ENCODE results near the gene SLC1A6.
"Not testable (repeated sequence)": the region's sequence is repeated elsewhere in the genome, so short reads cannot be mapped to it uniquely, and the experiment has no call there.

SLC1A6 gene

DNA sequence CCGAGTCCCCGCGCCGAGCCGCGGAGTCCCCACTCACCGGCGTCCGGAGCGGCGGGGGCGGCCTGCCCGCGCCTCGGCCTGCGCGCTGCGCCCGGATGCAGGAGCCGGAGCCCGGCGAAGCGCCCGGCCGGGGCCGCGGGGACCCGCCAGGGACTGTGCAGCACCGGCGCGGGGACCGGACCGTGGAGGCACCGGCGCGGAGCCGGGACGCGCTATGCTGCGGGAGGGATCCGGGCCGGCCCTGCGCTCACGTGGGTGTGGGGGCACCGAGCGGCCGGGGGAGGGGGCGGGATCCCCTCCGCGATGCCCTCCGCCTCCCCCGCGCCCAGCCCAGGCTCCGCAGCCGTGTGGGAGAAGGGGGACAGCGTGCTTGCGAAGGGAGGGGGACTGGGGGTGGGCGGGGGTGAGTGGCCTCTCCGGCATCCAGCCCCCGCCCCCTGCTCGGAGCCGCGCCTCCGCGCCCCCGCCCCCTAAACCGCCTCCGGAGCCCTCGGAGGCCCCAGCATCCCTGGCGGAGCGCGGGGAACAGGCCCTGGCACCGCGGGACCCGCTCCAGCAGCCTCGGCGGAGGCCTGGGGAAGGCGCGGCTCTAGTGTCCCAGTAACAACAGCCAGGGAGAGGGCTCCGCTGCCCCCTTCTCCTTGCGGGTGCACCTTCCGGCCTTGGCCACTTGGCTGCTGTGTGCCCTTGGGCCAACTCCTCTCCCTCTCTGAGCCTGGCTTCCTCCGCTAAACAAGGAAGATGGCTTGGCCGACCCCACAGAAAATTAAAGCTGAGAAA is at the start of gene SLC1A6:
SLC1A6 (minus strand) TSS at position 389 of the 780 bp plus-strand sequence. CDS start 6,954 bp downstream, outside the sequence.
- no peak for DNase-seq (ENCODE audit: low spot score)
- H3K36me3 Mint-ChIP-seq (ENCODE audit: low read depth) = no peaks in the 10 kb centered on the region
- no peak within 1 kb of the TSS for H3K27ac Mint-ChIP-seq
- no peaks in the 10 kb centered on the region for H3K9me3 Mint-ChIP-seq
- no peaks in the 10 kb centered on the region for H3K4me1 Mint-ChIP-seq (ENCODE audit: low read depth)
- H3K27me3 Mint-ChIP-seq (ENCODE audit: low read depth) = peaks cover 30% of the 10 kb centered on the region
- H3K4me3 Mint-ChIP-seq = no peak within 1 kb of the TSS

DNA sequence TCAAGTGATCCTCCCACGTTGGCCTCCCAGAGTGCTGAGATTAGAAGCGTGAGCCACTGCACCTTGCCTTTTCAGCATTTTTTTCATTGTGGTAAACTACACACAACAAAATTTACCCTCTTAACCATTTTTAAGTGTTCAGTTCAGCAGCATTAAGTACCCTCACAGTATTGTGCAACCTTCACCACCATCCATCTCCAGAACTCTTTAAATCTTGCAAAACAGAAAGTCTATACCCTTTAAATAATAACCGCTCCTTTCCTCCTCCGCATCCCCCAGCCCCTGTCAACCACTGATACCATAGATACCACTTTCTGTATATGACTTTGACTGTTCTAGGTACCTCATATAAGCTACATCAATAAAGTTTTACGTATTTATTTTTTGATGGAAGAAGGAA is 48.8 kb upstream of the SLC1A6 start:
- no peak overlapping the region for H3K27ac Mint-ChIP-seq
- no peaks in the 10 kb centered on the region for H3K4me1 Mint-ChIP-seq (ENCODE audit: low read depth)
- H3K4me3 Mint-ChIP-seq = no peak overlapping the region
- H3K36me3 Mint-ChIP-seq (ENCODE audit: low read depth) = no peaks in the 10 kb centered on the region
- no peaks in the 10 kb centered on the region for H3K27me3 Mint-ChIP-seq (ENCODE audit: low read depth)
- DNase-seq (ENCODE audit: low spot score) = no peak
- H3K9me3 Mint-ChIP-seq = no peaks in the 10 kb centered on the region

DNA sequence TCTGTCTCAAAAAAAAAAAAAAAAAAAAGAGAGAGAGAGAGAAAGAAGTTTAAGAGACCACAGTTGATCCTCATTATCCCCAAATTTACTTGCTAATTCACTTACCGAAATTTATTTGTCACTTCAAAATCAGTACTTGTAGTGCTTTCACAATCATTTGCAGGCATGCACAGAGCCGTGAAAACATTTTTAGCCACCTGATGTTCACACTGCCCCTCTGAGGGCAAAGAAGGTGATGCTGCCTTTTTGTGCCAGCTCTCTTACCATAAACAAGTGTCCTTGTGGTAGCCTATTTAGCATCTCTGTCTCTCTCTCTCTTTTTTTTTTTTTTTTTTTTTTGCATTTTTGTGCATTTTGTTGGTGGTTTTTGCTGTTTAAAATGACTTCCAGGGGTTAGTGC is 45.6 kb upstream of the SLC1A6 start:
- Mint-ChIP-seq H3K4me1 (ENCODE audit: low read depth) (no peaks in the 10 kb centered on the region), H3K27ac (no peak overlapping the region), H3K36me3 (ENCODE audit: low read depth) (no peaks in the 10 kb centered on the region), H3K27me3 (ENCODE audit: low read depth) (no peaks in the 10 kb centered on the region), H3K4me3 (no peak overlapping the region), H3K9me3 (no peaks in the 10 kb centered on the region)
- DNase-seq (ENCODE audit: low spot score) = no peak

DNA sequence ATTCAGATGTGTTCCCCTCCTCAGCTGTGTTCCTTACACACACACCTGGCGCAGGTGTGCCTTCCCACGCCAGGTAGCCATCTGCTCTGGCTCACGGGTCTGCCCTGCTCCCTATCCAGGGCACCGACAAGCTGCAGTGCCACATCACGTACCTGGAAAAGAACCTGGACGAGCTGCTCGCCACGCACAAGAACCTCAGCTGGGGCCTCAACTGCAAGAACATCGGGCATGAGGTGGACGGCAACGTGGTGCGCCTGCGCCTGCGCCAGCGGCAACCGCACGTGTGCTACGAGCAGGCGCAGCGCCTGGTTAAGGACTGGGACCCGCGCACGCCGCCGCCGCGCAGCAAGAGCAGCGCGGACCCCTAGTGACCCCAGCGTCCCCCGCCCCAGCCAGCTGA is 43.1 kb upstream of the SLC1A6 start:
- H3K9me3 Mint-ChIP-seq = no peaks in the 10 kb centered on the region
- no peaks in the 10 kb centered on the region for H3K27me3 Mint-ChIP-seq (ENCODE audit: low read depth)
- no peak overlapping the region for H3K4me3 Mint-ChIP-seq
- H3K36me3 Mint-ChIP-seq (ENCODE audit: low read depth) = no peaks in the 10 kb centered on the region
- H3K27ac Mint-ChIP-seq = no peak overlapping the region
- H3K4me1 Mint-ChIP-seq (ENCODE audit: low read depth) = no peaks in the 10 kb centered on the region
- DNase-seq (ENCODE audit: low spot score) = no peak

DNA sequence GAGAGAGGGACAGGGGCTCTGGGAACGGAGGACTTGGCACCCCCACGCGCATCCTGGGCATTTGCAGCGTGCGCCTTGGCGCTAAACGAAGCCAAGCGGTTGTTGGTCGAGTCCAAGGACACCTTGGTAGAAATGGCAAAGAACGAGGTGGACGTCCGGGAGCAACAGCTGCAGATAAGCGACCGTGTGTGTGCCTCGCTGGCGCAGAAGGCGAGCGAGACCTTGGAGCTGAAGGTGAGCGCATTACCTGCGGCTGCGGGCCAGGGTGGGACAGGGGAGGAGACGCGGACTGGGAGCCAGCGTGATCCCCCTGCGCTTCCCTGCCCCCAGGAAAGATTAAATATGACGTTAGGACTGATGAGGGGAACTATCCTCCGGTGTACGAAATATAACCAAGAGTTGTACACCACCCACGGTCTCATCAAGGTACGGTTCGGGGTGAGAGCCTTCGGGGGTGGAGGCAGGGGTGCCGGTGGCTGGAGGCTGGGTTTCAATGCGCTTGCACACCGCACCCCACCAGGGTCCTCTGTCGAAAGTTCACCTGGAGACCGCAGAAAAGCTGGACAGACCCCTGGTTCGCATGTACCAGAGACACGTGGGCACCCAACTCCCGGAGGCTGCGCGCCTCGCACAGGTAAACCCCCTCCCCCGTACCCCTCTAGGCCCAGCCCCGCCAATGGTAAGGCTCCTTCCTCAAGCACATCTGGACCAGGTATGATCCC is 41.8 kb upstream of the SLC1A6 start:
- Mint-ChIP-seq H3K27me3 (ENCODE audit: low read depth) (no peaks in the 10 kb centered on the region), H3K36me3 (ENCODE audit: low read depth) (no peaks in the 10 kb centered on the region), H3K27ac (no peak overlapping the region), H3K4me3 (no peak overlapping the region), H3K4me1 (ENCODE audit: low read depth) (no peaks in the 10 kb centered on the region), H3K9me3 (no peaks in the 10 kb centered on the region)
- no peak for DNase-seq (ENCODE audit: low spot score)

DNA sequence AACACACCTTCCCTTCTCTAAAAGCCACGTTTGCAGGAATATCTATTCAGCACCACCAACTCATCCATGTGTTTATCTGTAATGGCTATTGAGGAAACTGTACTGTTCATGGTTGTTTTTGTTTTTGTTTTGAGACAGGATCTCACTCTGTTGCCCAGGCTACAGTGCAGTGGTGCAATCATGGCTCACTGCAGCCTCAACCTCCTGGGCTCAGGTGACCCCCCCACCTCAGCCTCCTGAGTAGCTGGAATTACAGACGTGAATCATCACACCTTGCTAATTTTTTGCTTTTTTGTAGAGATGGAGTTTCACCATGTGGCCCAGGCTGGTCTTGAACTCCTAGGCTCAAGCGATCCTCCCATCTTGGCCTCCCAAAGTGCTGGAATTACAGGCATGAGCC is 39.2 kb upstream of the SLC1A6 start:
- H3K27ac Mint-ChIP-seq; H3K4me1 Mint-ChIP-seq (ENCODE audit: low read depth); H3K36me3 Mint-ChIP-seq (ENCODE audit: low read depth); H3K27me3 Mint-ChIP-seq (ENCODE audit: low read depth); H3K9me3 Mint-ChIP-seq; DNase-seq (ENCODE audit: low spot score); H3K4me3 Mint-ChIP-seq: not testable (repeated sequence)

DNA sequence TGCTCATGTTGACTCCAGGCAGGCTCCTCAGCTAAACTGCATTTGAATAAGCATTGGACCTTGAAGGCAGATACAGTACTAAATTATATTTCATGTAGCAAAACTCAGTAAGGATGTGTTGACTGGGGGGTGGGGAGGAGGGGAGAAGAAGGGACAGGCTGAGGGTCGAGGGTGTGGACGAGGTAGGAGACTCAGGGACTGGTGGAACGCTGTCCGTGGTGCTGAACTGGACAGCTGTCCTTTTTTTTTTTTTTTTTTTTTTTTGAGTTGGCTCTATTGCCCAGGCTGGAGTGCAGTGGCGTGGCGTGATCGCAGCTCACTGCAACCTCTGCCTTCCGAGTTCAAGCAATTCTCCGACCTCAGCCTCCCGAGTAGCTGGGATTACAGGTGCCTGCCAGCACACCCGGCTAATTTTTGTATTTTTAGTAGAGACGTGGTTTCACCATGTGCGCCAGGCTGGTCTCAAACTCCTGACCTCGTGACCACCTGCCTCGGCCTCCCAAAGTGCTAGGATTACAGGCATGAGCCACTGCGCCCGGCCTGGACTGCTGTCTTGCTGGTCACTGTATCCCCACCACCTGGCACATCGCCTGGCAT is 36.4 kb upstream of the SLC1A6 start:
- peaks cover 3% of the 10 kb centered on the region for H3K27me3 Mint-ChIP-seq (ENCODE audit: low read depth)
- no peaks in the 10 kb centered on the region for H3K4me1 Mint-ChIP-seq (ENCODE audit: low read depth)

DNA sequence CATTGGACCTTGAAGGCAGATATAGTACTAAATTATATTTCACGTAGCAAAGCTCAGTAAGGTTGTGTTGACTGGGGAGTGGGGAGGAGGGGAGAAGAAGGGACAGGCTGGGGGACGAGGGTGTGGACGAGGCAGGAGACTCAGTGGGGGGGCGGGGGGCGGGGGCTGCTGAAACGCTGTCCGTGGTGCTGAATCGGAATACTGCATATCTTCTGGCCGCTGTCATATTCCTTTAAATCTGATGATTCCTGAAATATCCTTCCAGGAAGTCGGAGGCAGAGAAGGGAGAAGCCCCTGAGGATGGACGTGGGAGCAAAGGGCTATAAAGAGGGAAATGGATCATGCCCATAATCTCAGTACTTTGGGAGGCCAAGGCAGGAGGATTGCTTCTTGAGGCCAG is 34.9 kb upstream of the SLC1A6 start:
- Mint-ChIP-seq H3K4me1 (ENCODE audit: low read depth) (no peaks in the 10 kb centered on the region), H3K27ac (no peak overlapping the region), H3K36me3 (ENCODE audit: low read depth) (no peaks in the 10 kb centered on the region), H3K4me3 (no peak overlapping the region), H3K27me3 (ENCODE audit: low read depth) (peaks cover 10% of the 10 kb centered on the region), H3K9me3 (no peaks in the 10 kb centered on the region)
- no peak for DNase-seq (ENCODE audit: low spot score)

More for the DNA sequence above, 36.4 kb upstream of the SLC1A6 start:
- Mint-ChIP-seq H3K9me3 (no peaks in the 10 kb centered on the region), H3K36me3 (ENCODE audit: low read depth) (no peaks in the 10 kb centered on the region), H3K4me3 (no peak overlapping the region), H3K27ac (no peak overlapping the region)
- no peak for DNase-seq (ENCODE audit: low spot score)

DNA sequence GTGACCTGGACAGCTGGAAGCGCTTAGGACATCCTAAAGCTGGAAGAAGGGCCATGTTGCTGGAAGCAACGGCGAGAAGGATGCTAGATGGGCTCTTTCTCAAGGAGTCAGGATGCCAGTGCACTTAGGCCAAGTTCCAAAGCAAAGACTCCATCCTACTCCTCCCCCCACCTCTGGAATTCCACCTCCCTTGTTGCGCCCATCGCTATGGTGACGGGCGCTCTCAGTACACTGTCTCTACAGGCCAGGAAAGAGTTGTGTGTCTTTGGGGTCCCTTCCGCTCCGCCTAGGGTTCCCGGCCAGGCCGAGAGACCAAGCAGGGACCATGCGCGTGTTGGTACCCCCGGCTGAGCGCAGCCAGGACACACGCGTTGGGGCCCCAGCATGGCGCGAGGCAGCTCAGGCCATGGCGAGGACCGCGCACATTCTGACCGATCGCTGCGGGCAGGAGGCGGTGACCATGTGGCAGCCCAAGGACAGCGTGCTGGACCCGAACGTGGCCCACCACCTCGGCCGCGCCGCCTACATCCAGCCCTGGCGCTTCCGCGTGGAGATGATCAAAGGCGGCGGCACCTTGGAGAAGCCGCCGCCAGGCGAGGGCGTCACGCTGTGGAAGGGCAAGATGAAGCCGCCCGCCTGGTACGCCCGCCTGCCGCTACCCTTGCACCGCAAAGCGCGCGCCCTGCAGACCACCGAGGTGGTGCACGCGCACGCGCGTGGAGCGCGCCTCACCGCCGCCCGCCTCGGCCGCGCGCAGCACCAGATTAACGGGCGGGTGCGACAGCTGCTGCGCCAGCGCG is 31.0 kb upstream of the SLC1A6 start:
- no peaks in the 10 kb centered on the region for H3K9me3 Mint-ChIP-seq
- peaks cover 10% of the 10 kb centered on the region for H3K27me3 Mint-ChIP-seq (ENCODE audit: low read depth)
- H3K36me3 Mint-ChIP-seq (ENCODE audit: low read depth) = no peaks in the 10 kb centered on the region
- no peak overlapping the region for H3K27ac Mint-ChIP-seq
- no peak overlapping the region for H3K4me3 Mint-ChIP-seq
- no peaks in the 10 kb centered on the region for H3K4me1 Mint-ChIP-seq (ENCODE audit: low read depth)
- DNase-seq (ENCODE audit: low spot score) = no peak

DNA sequence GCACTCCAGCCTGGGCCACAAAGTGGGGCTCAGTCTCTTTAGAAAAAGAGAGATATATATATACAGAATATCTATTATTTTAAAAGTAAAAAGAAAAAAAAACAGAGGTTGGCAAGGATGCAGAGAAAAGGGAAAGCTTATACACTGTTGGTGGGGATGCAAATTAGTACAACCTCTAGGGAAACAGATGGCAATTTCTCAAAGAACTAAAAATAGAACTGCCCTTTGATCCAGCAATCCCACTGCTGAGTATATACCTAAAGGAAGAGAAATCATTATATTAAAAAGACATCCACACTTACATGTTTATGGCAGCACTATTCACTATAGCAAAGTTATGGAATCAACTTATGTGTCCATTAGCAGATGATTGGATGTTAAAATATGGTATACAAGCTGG is 28.6 kb upstream of the SLC1A6 start:
- no peak for DNase-seq (ENCODE audit: low spot score)
- Mint-ChIP-seq H3K36me3 (ENCODE audit: low read depth) (no peaks in the 10 kb centered on the region), H3K9me3 (no peaks in the 10 kb centered on the region), H3K4me1 (ENCODE audit: low read depth) (no peaks in the 10 kb centered on the region), H3K27me3 (ENCODE audit: low read depth) (peaks cover 10% of the 10 kb centered on the region), H3K27ac (no peak overlapping the region), H3K4me3 (no peak overlapping the region)

DNA sequence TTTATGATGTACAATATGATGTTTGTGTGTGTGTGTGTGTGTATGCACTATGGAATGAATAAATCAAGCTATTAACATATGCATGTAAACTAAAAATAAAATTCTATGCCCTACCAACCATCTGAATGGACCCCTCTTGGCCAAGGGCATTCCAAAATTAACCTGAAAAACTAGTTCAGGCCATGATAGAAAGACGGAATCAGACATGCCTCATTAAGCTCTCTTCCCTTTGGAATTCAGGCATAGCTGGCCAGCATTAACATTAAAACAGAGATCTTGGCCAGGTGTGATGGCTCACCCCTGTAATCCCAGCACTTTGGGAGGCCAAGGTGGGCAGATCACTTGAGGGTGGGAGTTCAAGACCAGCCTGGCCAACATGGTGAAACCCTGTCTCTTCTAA is 18.3 kb upstream of the SLC1A6 start:
- no peak for DNase-seq (ENCODE audit: low spot score)
- H3K27ac Mint-ChIP-seq = no peak overlapping the region
- no peaks in the 10 kb centered on the region for H3K36me3 Mint-ChIP-seq (ENCODE audit: low read depth)
- H3K9me3 Mint-ChIP-seq = no peaks in the 10 kb centered on the region
- H3K27me3 Mint-ChIP-seq (ENCODE audit: low read depth) = no peaks in the 10 kb centered on the region
- no peak overlapping the region for H3K4me3 Mint-ChIP-seq
- H3K4me1 Mint-ChIP-seq (ENCODE audit: low read depth) = no peaks in the 10 kb centered on the region

DNA sequence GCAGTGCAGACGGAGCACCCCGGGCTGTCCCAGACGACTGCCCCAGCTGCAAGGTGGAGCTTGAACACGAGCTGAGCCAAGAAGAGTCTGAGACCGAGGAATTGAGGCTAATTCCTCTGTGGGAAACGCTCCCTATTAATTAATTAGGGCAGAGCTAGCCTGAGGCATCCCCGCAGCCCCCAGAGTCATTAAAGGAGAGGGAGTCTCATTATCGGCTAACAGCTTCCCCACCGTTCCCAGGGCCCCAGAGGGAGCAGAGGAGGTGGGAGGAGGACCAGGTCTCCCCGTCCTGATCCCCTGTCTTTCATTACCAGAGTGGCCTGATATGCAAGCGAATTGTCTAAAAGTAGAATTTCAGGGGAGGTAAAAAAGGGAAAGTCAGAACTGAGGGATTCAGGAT is 13.1 kb upstream of the SLC1A6 start:
- H3K4me1 Mint-ChIP-seq (ENCODE audit: low read depth) = no peaks in the 10 kb centered on the region
- H3K9me3 Mint-ChIP-seq = no peaks in the 10 kb centered on the region
- H3K27me3 Mint-ChIP-seq (ENCODE audit: low read depth) = no peaks in the 10 kb centered on the region
- DNase-seq (ENCODE audit: low spot score) = no peak
- H3K36me3 Mint-ChIP-seq (ENCODE audit: low read depth) = no peaks in the 10 kb centered on the region
- no peak overlapping the region for H3K4me3 Mint-ChIP-seq
- H3K27ac Mint-ChIP-seq = no peak overlapping the region

DNA sequence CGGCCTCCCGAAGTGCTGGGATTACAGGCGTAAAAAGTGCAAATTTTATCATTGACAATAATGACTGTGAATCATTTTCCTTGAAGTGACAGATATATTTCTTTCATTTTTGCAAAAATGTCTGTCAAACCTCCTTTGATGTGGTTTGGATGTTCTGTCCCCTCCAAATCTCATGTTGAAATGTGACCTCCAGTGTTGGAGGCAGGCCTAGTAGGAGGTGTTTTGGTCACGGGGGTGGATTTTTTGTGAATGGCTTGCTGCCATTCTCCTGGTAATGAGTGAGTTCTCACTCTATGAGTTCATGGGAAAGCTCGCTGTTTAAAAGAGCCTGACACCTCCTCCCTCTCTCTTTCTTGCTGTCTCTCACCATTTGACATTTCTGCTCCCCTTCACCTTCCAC is 5.5 kb upstream of the SLC1A6 start:
- Mint-ChIP-seq H3K36me3 (ENCODE audit: low read depth) (no peaks in the 10 kb centered on the region), H3K9me3 (no peaks in the 10 kb centered on the region), H3K27me3 (ENCODE audit: low read depth) (peaks cover 12% of the 10 kb centered on the region), H3K27ac (no peak overlapping the region), H3K4me3 (no peak overlapping the region), H3K4me1 (ENCODE audit: low read depth) (no peaks in the 10 kb centered on the region)
- no peak for DNase-seq (ENCODE audit: low spot score)

Measured in T-helper 2 cell treated with Interferon-gamma antibody and Interleukin-4, amounts not matched to agents 5 μg/mL and 100 μg/mL, for 36 hours (primary cell).